HG02588 (cell line): ENCODE measurements around the gene NDRG3.
"Not testable (repeated sequence)": the region's sequence is repeated elsewhere in the genome, so short reads cannot be mapped to it uniquely, and the experiment has no call there.

Source experiments
- ATAC-seq: cut with Tn5 transposase; IDR thresholded peaks from one replicate; pipeline ENCODE4 v1.9.1; 2021; ENCODE audit warnings: mild to moderate bottlenecking, moderate library complexity; ENCODE audit not compliant: unreplicated experiment

Gene NDRG3

DNA sequence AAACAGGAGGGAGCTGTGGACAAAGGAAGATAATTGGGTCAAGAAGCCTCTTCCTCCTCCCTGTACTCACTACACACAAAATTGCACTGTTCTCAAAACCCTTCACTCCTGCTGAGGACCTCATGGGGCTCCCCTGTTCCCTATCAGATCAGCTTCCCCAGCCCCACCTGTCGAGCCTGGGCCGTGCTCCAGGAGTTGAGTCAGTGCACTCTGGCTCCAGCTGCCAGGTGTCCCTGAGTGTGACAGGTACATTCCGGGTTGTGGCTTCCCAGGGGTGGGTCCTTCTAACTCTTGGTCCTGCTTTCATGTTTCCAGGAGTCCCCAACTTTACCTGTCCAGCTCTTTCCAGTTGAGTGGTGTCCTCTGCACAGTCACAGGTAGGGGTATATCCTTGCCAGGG is 131.9 kb downstream of the NDRG3 start:
- ATAC-seq = no peak

- no peak for ATAC-seq
Measured at GRCh38 chr20:36611625-36612024, 134.3 kb downstream of the NDRG3 start.

GRCh38 chr20:36608388-36608728 is 137.5 kb downstream of the NDRG3 start:
- ATAC-seq = not testable (repeated sequence)

- no peak for ATAC-seq
Measured at GRCh38 chr20:36607586-36608387, 138.1 kb downstream of the NDRG3 start.

- ATAC-seq = no peak
Measured at GRCh38 chr20:36606158-36607066, 139.5 kb downstream of the NDRG3 start.

GRCh38 chr20:36605399-36606157 is 140.3 kb downstream of the NDRG3 start, which contains the start of gene RAB5IF:
Gene RAB5IF (plus strand): TSS chr20:36605779. CDS start chr20:36605952, 173 bp downstream.
- ATAC-seq = peak; percentile 84

DNA sequence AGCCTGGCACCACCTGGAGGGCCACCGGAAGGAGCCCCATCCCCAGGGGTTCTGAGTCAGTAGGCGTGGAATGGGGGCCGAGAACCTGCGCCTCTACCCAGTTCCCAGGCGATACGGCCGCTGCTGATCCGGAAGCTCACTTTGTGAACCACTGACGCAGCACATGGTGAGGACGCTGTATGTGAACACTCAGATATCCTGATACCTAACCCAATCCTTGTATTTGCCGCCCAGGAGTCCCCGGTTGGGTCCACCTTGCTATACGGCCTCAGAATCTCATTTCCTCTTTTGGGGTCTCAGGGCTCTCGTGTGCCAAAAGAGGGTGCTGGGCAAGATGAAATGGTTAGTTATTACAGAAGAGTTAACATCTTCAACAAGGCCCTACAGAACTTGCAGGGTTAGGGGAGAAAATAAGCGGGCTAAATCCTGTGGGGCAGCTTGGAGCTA is 140.9 kb downstream of the NDRG3 start:
- peak; percentile 11 for ATAC-seq
